ENCODE results near the gene EPHB3.

Gene EPHB3

GRCh38 chr3:184582646-184583577 is 21.3 kb downstream of the EPHB3 start:
- no peak for DNase-seq

- no peak for DNase-seq
These were observed 22.2 kb downstream of the EPHB3 start for GRCh38 chr3:184583578-184584451.

- DNase-seq: no peak
These were observed 22.9 kb downstream of the EPHB3 start for GRCh38 chr3:184584464-184584891.

GRCh38 chr3:184585545-184585944 is 24.0 kb downstream of the EPHB3 start:
- no peak for DNase-seq

GRCh38 chr3:184586851-184587250 is 25.3 kb downstream of the EPHB3 start:
- DNase-seq: no peak

- no peak for DNase-seq
These were observed 27.2 kb downstream of the EPHB3 start for GRCh38 chr3:184588776-184589175.

GRCh38 chr3:184590795-184591194 is 29.2 kb downstream of the EPHB3 start:
- no peak for DNase-seq

- no peak for DNase-seq
These were observed 30.2 kb downstream of the EPHB3 start for GRCh38 chr3:184591789-184592188.

- no peak for DNase-seq
These were observed 31.0 kb downstream of the EPHB3 start for GRCh38 chr3:184592371-184593219.

- DNase-seq: no peak
These were observed 31.8 kb downstream of the EPHB3 start for GRCh38 chr3:184593220-184593927.

- DNase-seq: no peak
These were observed 32.3 kb downstream of the EPHB3 start for GRCh38 chr3:184593928-184594303.

GRCh38 chr3:184594371-184595001 is 32.9 kb downstream of the EPHB3 start:
- no peak for DNase-seq

GRCh38 chr3:184595726-184596125 is 34.1 kb downstream of the EPHB3 start:
- no peak for DNase-seq

- no peak for DNase-seq
These were observed 34.6 kb downstream of the EPHB3 start for GRCh38 chr3:184596233-184596632.

- no peak for DNase-seq
These were observed 35.4 kb downstream of the EPHB3 start for GRCh38 chr3:184596886-184597575.

- no peak for DNase-seq
These were observed 36.4 kb downstream of the EPHB3 start for GRCh38 chr3:184597829-184598573.

- no peak for DNase-seq
These were observed 37.0 kb downstream of the EPHB3 start for GRCh38 chr3:184598574-184598927.

GRCh38 chr3:184599143-184599542 is 37.6 kb downstream of the EPHB3 start:
- DNase-seq: no peak

GRCh38 chr3:184600685-184601377 is 39.2 kb downstream of the EPHB3 start:
- no peak for DNase-seq

All from stimulated activated CD4-positive, alpha-beta T cell treated with anti-CD3 and anti-CD28 coated beads, Interleukin-4, amount 100 ng/mL, for 24 hours (primary cell).